H1 (cell line): ENCODE results near the gene COL8A2. TPM values are rescaled to one million over a fixed set of nuclear protein-coding genes. Genes with fewer than 3 reads are reported as not detected.

Source experiments
- BCL11A ChIP-seq, 2 experiments: IDR thresholded peaks; one replicate each; pipeline ENCODE4 v1.6.1; 2011; ENCODE audit warnings: low read depth in 2 of 2, low read length in 2 of 2, mild to moderate bottlenecking in 2 of 2
- CHD7 ChIP-seq: fragments of 300-600 bp; sonication (generic); IDR thresholded peaks from 2 replicates; pipeline ENCODE4 v1.7.1; 2012; ENCODE audit warnings: low read length, moderate library complexity, mild to moderate bottlenecking, inconsistent platforms; ENCODE audit not compliant: insufficient replicate concordance
- GTF2F1 ChIP-seq: IDR thresholded peaks from 2 replicates; pipeline ENCODE4 v1.6.1; 2012; ENCODE audit warnings: low read depth, low read length, improper control_type of control experiment, borderline replicate concordance
- MAFK ChIP-seq: IDR thresholded peaks from 2 replicates; pipeline ENCODE4 v1.6.1; 2012; ENCODE audit warnings: low read depth, mild to moderate bottlenecking, improper control_type of control experiment, low read length
- RFX5 ChIP-seq: IDR thresholded peaks from 2 replicates; pipeline ENCODE4 v1.6.1; 2011; ENCODE audit warnings: low read depth, low read length, improper control_type of control experiment, borderline replicate concordance
- SP2 ChIP-seq: IDR thresholded peaks from 2 replicates; pipeline ENCODE4 v1.6.1; 2012; ENCODE audit warnings: mild to moderate bottlenecking, low read length, inconsistent platforms
- TAF7 ChIP-seq: optimal IDR thresholded peaks from 2 replicates; pipeline ENCODE3; 2011; ENCODE audit warnings: low read depth, mild to moderate bottlenecking, inconsistent platforms, low read length, moderate library complexity, borderline replicate concordance
- TCF12 ChIP-seq: IDR thresholded peaks from 2 replicates; pipeline ENCODE4 v1.6.1; 2011; ENCODE audit warnings: low read depth, mild to moderate bottlenecking, low read length
- polyA plus RNA-seq, 7 experiments: library from polyadenylated mRNA; depleted of rRNA in 3 of 7; stranded (reverse) in 5 of 7; unstranded in 2 of 7; fragments of >200 nt in 5 of 7; fragments of 200-250 nt in 2 of 7; gene quantifications; 1 replicate in 5 of 7; 2 replicates in 1 of 7; 4 replicates in 1 of 7; pipeline versions ENCODE4 v1.2.1 to v1.2.3, GENCODE V29; 2011 to 2013; ENCODE audit warnings: missing spikeins in 2 of 7, mixed read lengths in 2 of 7
- total RNA-seq: library from RNA; stranded (reverse); fragmentation: NEBNext Ultra II Directional; extraction: Animal tissue kit (Norgen Biotek cat#: 25700); gene quantifications from 2 replicates; pipeline ENCODE4 v1.2.1, GENCODE V29; 2021

COL8A2 gene
- total and polyA plus RNA-seq, 2 of the 8 experiments (the other 6 are each of a cell fraction or from before 2014, with no cell fraction given): 2.1 to 2.8 TPM

- TF ChIP-seq TCF12 (peak; percentile 81), GTF2F1 (0 out of 2 replicates have a peak, but pooled peaks have one; percentile 37), SP2 (no peak), RFX5 (no peak), TAF7 (peak; percentile 34), BCL11A (IDR thresholded peaks at IDR 0.05; ENCODE audit: low read depth in 2 of 2, low read length in 2 of 2) (no peak), MAFK (no peak), CHD7 (no peak)
These were observed 24.4 kb upstream of the COL8A2 start, which contains the start of gene TRAPPC3 (continued) for GRCh38 chr1:36149237-36149972.
